ENCODE results near the gene HECTD4. TPM values are rescaled to one million over a fixed set of nuclear protein-coding genes. Genes with fewer than 3 reads are reported as not detected.
A peak's percentile ranks its signal among the peaks of the same experiment; 100 is the strongest.

HECTD4 gene
- total RNA-seq, 2 donors from 2014 or later: 46.6 to 48.2 TPM

DNA sequence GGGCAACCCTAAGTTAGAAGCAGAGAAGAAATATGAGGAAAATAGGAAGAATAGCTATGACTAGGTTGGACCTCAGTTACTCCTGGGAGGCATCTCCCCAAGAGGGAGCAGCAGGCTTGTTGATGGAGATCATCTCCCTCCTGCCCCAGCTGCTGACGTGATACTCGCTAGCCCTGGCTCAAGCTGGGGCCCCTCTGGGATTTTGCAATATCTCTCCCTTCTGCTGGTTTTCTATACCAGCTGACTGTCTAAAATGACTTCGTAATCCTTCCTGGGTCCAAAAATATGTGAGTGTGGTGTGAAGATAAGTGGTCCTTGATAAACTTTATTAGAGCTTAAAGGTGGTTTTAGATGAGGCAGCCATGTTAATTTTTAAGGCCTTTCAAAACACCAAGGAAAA is 4.5 kb upstream of the HECTD4 start:
- Histone ChIP-seq H3K27me3 (ENCODE audit: control insufficient read depth, insufficient read depth, low read length, poor library complexity, severe bottlenecking) (no peaks in the 10 kb centered on the region), H3K4me1 (ENCODE audit: control insufficient read depth, insufficient read depth, low read length) (no peaks in the 10 kb centered on the region), H3K27ac (ENCODE audit: low read depth, low read length) (no peak overlapping the region), H3K36me3 (ENCODE audit: control insufficient read depth, insufficient read depth, low read length) (no peaks in the 10 kb centered on the region), H3K4me3 (ENCODE audit: low read length) (no peak overlapping the region), H3K9ac (ENCODE audit: extremely low read depth, low read length, poor library complexity, severe bottlenecking) (no peak overlapping the region), H3K9me3 (ENCODE audit: control insufficient read depth, low read length) (no peaks in the 10 kb centered on the region)
- Mint-ChIP-seq H3K27ac (no peak overlapping the region), H3K36me3 (ENCODE audit: low read depth) (no peaks in the 10 kb centered on the region), H3K4me3 (no peak overlapping the region), H3K27me3 (ENCODE audit: insufficient read depth) (peaks cover 15% of the 10 kb centered on the region), H3K4me1 (peaks cover 1% of the 10 kb centered on the region), H3K9me3 (no peaks in the 10 kb centered on the region)
- peak; percentile 41 for DNase-seq
- TF ChIP-seq CTCF (conservative IDR thresholded peaks at IDR 0.05): no peak
- 95 to 100% methylated on average over 1 to 3 of the region's 3 CpGs for WGBS, 2 experiments (ENCODE audit: insufficient coverage in 1 of 2, insufficient read length in 1 of 2)

DNA sequence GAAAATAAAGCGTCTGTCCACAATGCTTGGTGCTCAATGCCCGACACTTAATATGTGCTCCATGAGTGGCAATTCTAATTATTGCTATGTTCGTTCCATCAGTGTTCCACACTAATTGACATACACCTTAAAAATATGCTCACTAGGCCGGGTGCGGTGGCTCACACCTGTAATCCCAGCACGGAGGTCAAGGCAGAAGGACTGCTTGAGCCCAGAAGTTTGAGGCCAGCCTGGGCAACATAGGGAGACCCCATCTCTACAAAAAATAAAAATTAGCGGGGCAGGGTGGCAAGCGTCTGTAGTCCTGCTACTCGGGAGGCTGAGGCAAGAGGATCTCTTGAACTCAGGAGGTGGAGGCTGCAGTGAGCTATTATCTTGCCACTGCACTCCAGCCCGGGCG is 635 bp upstream of the HECTD4 start:
- Histone ChIP-seq H3K4me1 (ENCODE audit: control insufficient read depth, insufficient read depth, low read length) (no peaks in the 10 kb centered on the region), H3K9me3 (ENCODE audit: control insufficient read depth, low read length) (no peaks in the 10 kb centered on the region), H3K27ac (ENCODE audit: low read depth, low read length) (no peak overlapping the region), H3K27me3 (ENCODE audit: control insufficient read depth, insufficient read depth, low read length, poor library complexity, severe bottlenecking) (no peaks in the 10 kb centered on the region), H3K4me3 (ENCODE audit: low read length) (peak overlapping the region; percentile 75), H3K36me3 (ENCODE audit: control insufficient read depth, insufficient read depth, low read length) (no peaks in the 10 kb centered on the region), H3K9ac (ENCODE audit: extremely low read depth, low read length, poor library complexity, severe bottlenecking) (no peak overlapping the region)
- no peak for TF ChIP-seq CTCF (conservative IDR thresholded peaks at IDR 0.05)
- Mint-ChIP-seq H3K27me3 (ENCODE audit: insufficient read depth) (peaks cover 5% of the 10 kb centered on the region), H3K36me3 (ENCODE audit: low read depth) (peaks cover 2% of the 10 kb centered on the region), H3K4me1 (peaks cover 13% of the 10 kb centered on the region), H3K4me3 (peak overlapping the region; percentile 91), H3K9me3 (no peaks in the 10 kb centered on the region), H3K27ac (no peak overlapping the region)
- 93% methylated on average over 8 to 9 of the region's 11 CpGs for WGBS, 2 experiments (ENCODE audit: insufficient coverage in 1 of 2, insufficient read length in 1 of 2)
- no peak for DNase-seq

GRCh38 chr12:112381406-112381882 is 787 bp downstream of the HECTD4 start:
- Mint-ChIP-seq H3K4me1 (peaks cover 12% of the 10 kb centered on the region), H3K9me3 (no peaks in the 10 kb centered on the region), H3K4me3 (peak overlapping the region; percentile 91), H3K36me3 (ENCODE audit: low read depth) (peaks cover 3% of the 10 kb centered on the region), H3K27me3 (ENCODE audit: insufficient read depth) (no peaks in the 10 kb centered on the region), H3K27ac (peak overlapping the region; percentile 90)
- peak overlapping the region; percentile 89 for H3K4me3 ChIP-seq (ENCODE audit: low read length)
- TF ChIP-seq CTCF (conservative IDR thresholded peaks at IDR 0.05): no peak
- no peaks in the 10 kb centered on the region for H3K27me3 ChIP-seq (ENCODE audit: control insufficient read depth, insufficient read depth, low read length, poor library complexity, severe bottlenecking)
- peak overlapping the region; percentile 70 for H3K27ac ChIP-seq (ENCODE audit: low read depth, low read length)
- H3K9me3 ChIP-seq (ENCODE audit: control insufficient read depth, low read length): no peaks in the 10 kb centered on the region
- peak overlapping the region; percentile 55 for H3K9ac ChIP-seq (ENCODE audit: extremely low read depth, low read length, poor library complexity, severe bottlenecking)
- peak; percentile 83 for DNase-seq
- no peaks in the 10 kb centered on the region for H3K36me3 ChIP-seq (ENCODE audit: control insufficient read depth, insufficient read depth, low read length)
- no peaks in the 10 kb centered on the region for H3K4me1 ChIP-seq (ENCODE audit: control insufficient read depth, insufficient read depth, low read length)
- 0 to 1% methylated on average over 1 to 33 of the region's 33 CpGs for WGBS, 2 experiments (ENCODE audit: insufficient coverage in 1 of 2, insufficient read length in 1 of 2)

Data from endodermal cell (in vitro differentiated cells).